ENCODE data around the gene LMAN1L.

Gene LMAN1L

DNA sequence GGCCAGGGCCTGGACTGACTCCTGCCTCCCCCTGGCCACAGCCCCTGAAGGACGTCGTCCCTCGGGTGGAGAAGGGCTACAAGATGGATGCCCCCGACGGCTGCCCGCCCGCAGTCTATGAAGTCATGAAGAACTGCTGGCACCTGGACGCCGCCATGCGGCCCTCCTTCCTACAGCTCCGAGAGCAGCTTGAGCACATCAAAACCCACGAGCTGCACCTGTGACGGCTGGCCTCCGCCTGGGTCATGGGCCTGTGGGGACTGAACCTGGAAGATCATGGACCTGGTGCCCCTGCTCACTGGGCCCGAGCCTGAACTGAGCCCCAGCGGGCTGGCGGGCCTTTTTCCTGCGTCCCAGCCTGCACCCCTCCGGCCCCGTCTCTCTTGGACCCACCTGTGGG, 10.3 kb upstream of the LMAN1L start:
- peaks cover 28% of the 10 kb centered on the region for H3K36me3 ChIP-seq (ENCODE audit: low read length)
- H3K79me2 ChIP-seq (ENCODE audit: insufficient read depth, low read length) = peaks cover 9% of the 10 kb centered on the region; the same call in 1 of the 2 replicates
- no peak overlapping the region for H3K4me2 ChIP-seq (ENCODE audit: low read depth, low read length, poor library complexity, severe bottlenecking)
- TF ChIP-seq EZH2phosphoT487 (conservative IDR thresholded peaks at IDR 0.05; ENCODE audit: low read length) (no peak), CTCF (IDR thresholded peaks at IDR 0.05; ENCODE audit: insufficient read depth, low read length, poor library complexity, severe bottlenecking) (no peak)
- no peak overlapping the region for H3K4me3 ChIP-seq (ENCODE audit: insufficient read depth, low read length, poor library complexity, severe bottlenecking)
- H4K20me1 ChIP-seq (ENCODE audit: low read depth, low read length) = no peaks in the 10 kb centered on the region
- peaks cover 28% of the 10 kb centered on the region; the same call in 1 of the 2 replicates for H3F3A ChIP-seq (ENCODE audit: insufficient read depth)
- no peak overlapping the region for H3K9ac ChIP-seq (ENCODE audit: low read length)
- H3K9me3 ChIP-seq (ENCODE audit: insufficient read depth, low read length) = no peaks in the 10 kb centered on the region
- no peak overlapping the region for H2AFZ ChIP-seq (ENCODE audit: low read depth, low read length, severe bottlenecking)
- H3K27ac ChIP-seq (ENCODE audit: low read depth, low read length) = no peak overlapping the region
- no peaks in the 10 kb centered on the region for H3K27me3 ChIP-seq (ENCODE audit: low read length)
- H3K9me2 ChIP-seq (replicated peaks; ENCODE audit: insufficient read depth, low read length) = no peaks in the 10 kb centered on the region

- Histone ChIP-seq H3K4me3 (ENCODE audit: insufficient read depth, low read length, poor library complexity, severe bottlenecking) (no peak overlapping the region), H3K79me2 (ENCODE audit: insufficient read depth, low read length) (peaks cover 3% of the 10 kb centered on the region; the same call in 1 of the 2 replicates), H3K27me3 (ENCODE audit: low read length) (no peaks in the 10 kb centered on the region), H3K27ac (ENCODE audit: low read depth, low read length) (no peak overlapping the region), H3F3A (ENCODE audit: insufficient read depth) (peaks cover 28% of the 10 kb centered on the region; the same call in 1 of the 2 replicates), H4K20me1 (ENCODE audit: low read depth, low read length) (no peaks in the 10 kb centered on the region), H3K4me2 (ENCODE audit: low read depth, low read length, poor library complexity, severe bottlenecking) (no peak overlapping the region), H3K9me2 (replicated peaks; ENCODE audit: insufficient read depth, low read length) (no peaks in the 10 kb centered on the region), H2AFZ (ENCODE audit: low read depth, low read length, severe bottlenecking) (no peak overlapping the region), H3K9me3 (ENCODE audit: insufficient read depth, low read length) (no peaks in the 10 kb centered on the region), H3K36me3 (ENCODE audit: low read length) (peaks cover 28% of the 10 kb centered on the region), H3K9ac (ENCODE audit: low read length) (no peak overlapping the region)
- TF ChIP-seq CTCF (IDR thresholded peaks at IDR 0.05; ENCODE audit: insufficient read depth, low read length, poor library complexity, severe bottlenecking) = no peak
- no peak for TF ChIP-seq EZH2phosphoT487 (conservative IDR thresholded peaks at IDR 0.05; ENCODE audit: low read length)
Measured at GRCh38 chr15:74802862-74803447, 9.7 kb upstream of the LMAN1L start.

- TF ChIP-seq EZH2phosphoT487 (conservative IDR thresholded peaks at IDR 0.05; ENCODE audit: low read length) (no peak), CTCF (IDR thresholded peaks at IDR 0.05; ENCODE audit: insufficient read depth, low read length, poor library complexity, severe bottlenecking) (no peak)
- Histone ChIP-seq H3K27ac (ENCODE audit: low read depth, low read length) (no peak overlapping the region), H3K36me3 (ENCODE audit: low read length) (peaks cover 28% of the 10 kb centered on the region), H3K9me3 (ENCODE audit: insufficient read depth, low read length) (no peaks in the 10 kb centered on the region), H3K9me2 (replicated peaks; ENCODE audit: insufficient read depth, low read length) (no peaks in the 10 kb centered on the region), H3K4me3 (ENCODE audit: insufficient read depth, low read length, poor library complexity, severe bottlenecking) (no peak overlapping the region), H4K20me1 (ENCODE audit: low read depth, low read length) (no peaks in the 10 kb centered on the region), H3F3A (ENCODE audit: insufficient read depth) (peaks cover 17% of the 10 kb centered on the region; the same call in 1 of the 2 replicates), H3K9ac (ENCODE audit: low read length) (no peak overlapping the region), H3K27me3 (ENCODE audit: low read length) (no peaks in the 10 kb centered on the region), H2AFZ (ENCODE audit: low read depth, low read length, severe bottlenecking) (no peak overlapping the region), H3K79me2 (ENCODE audit: insufficient read depth, low read length) (no peaks in the 10 kb centered on the region), H3K4me2 (ENCODE audit: low read depth, low read length, poor library complexity, severe bottlenecking) (no peak overlapping the region)
Measured at GRCh38 chr15:74804935-74805334, 7.7 kb upstream of the LMAN1L start.

Measured in SU-DHL-6 (cell line).